ENCODE data around the gene NCKAP5.

NCKAP5 gene

DNA sequence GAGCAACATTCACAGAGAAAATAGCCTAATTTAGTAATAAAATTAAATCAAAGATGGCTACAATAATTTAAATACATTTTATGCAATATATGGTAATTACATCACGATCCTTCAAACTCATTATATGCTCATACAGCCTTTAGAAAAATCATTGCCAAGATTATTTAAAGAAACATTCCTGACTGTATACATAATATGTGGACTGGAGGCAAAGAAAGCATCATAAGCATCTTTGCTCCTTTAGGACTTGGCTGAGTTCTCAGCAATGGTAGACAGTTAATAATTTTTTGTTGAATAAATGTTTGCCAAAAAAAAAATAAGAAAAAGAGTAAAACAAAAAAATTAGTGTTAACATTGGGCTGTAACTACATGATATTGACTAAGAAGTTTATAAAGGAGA, 26.9 kb downstream of the NCKAP5 start:
- TF ChIP-seq LEF1 (IDR thresholded peaks at IDR 0.05; ENCODE audit: borderline replicate concordance) (no peak), FOXA1 (IDR thresholded peaks at IDR 0.05) (no peak), SUZ12 (IDR thresholded peaks at IDR 0.05) (no peak), FOXK2 (IDR thresholded peaks at IDR 0.05) (no peak), HDGF (IDR thresholded peaks at IDR 0.05; ENCODE audit: borderline replicate concordance) (no peak), BHLHE40 (IDR thresholded peaks at IDR 0.05; ENCODE audit: borderline replicate concordance) (no peak), SP1 (IDR thresholded peaks at IDR 0.05) (no peak), PKNOX1 (IDR thresholded peaks at IDR 0.05) (no peak), ZNF384 (IDR thresholded peaks at IDR 0.05) (no peak), FOXM1 (IDR thresholded peaks at IDR 0.05; ENCODE audit: borderline replicate concordance) (no peak), TARDBP (IDR thresholded peaks at IDR 0.05) (no peak)
- no peak for DNase-seq (ENCODE audit: extremely low spot score)
- CTCF ChIA-PET, result no interaction called here
- POLR2A ChIA-PET, result no interaction called here

DNA sequence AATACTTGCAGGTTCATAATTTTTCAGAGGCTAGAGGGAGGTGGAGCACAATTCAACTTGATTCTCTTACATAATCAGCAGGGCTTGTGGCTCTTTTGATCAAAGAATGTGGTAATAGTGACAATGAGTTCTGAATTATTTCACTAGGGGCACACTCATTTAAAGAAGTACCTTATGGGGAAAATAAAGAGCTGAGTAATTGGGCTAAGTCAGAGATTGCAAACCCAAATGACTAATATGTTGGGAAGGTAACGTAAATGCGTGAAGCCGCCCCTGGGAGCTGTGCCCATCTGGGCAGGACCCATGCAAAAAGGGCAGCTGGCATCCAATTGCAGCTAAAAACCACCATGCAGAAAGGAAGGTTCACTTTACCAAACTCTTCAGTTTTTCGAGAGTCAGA, 35.3 kb downstream of the NCKAP5 start:
- no peak for TF ChIP-seq TARDBP (IDR thresholded peaks at IDR 0.05)
- TF ChIP-seq ARNT (IDR thresholded peaks at IDR 0.05), result no peak
- TF ChIP-seq NFRKB (IDR thresholded peaks at IDR 0.05), result no peak
- no peak for TF ChIP-seq CTBP1 (IDR thresholded peaks at IDR 0.05; ENCODE audit: borderline replicate concordance)
- TF ChIP-seq SP1 (IDR thresholded peaks at IDR 0.05), result no peak
- no peak for TF ChIP-seq FOXM1 (IDR thresholded peaks at IDR 0.05; ENCODE audit: borderline replicate concordance)
- TF ChIP-seq ZNF384 (IDR thresholded peaks at IDR 0.05), result no peak
- TF ChIP-seq SUZ12 (IDR thresholded peaks at IDR 0.05), result no peak
- TF ChIP-seq FOXA1 (IDR thresholded peaks at IDR 0.05), result no peak
- no peak for TF ChIP-seq PKNOX1 (IDR thresholded peaks at IDR 0.05)
- no peak for TF ChIP-seq FOXK2 (IDR thresholded peaks at IDR 0.05)
- TF ChIP-seq L3MBTL2 (conservative IDR thresholded peaks at IDR 0.05), result no peak
- TF ChIP-seq ELF4 (IDR thresholded peaks at IDR 0.05), result no peak
- no peak for TF ChIP-seq LEF1 (IDR thresholded peaks at IDR 0.05; ENCODE audit: borderline replicate concordance)
- ChIA-PET POLR2A (no interaction called here), CTCF (no interaction called here)
- no peak for DNase-seq (ENCODE audit: extremely low spot score)

GRCh38 chr2:133531382-133531781, 36.9 kb downstream of the NCKAP5 start:
- TF ChIP-seq NFRKB (IDR thresholded peaks at IDR 0.05), result no peak
- TF ChIP-seq ARNT (IDR thresholded peaks at IDR 0.05), result no peak
- TF ChIP-seq CTBP1 (IDR thresholded peaks at IDR 0.05; ENCODE audit: borderline replicate concordance), result no peak
- TF ChIP-seq LEF1 (IDR thresholded peaks at IDR 0.05; ENCODE audit: borderline replicate concordance), result no peak
- TF ChIP-seq FOXA1 (IDR thresholded peaks at IDR 0.05), result no peak
- TF ChIP-seq ELF4 (IDR thresholded peaks at IDR 0.05), result no peak
- no peak for TF ChIP-seq L3MBTL2 (conservative IDR thresholded peaks at IDR 0.05)
- TF ChIP-seq ZNF384 (IDR thresholded peaks at IDR 0.05), result no peak
- TF ChIP-seq FOXK2 (IDR thresholded peaks at IDR 0.05), result no peak
- TF ChIP-seq PKNOX1 (IDR thresholded peaks at IDR 0.05), result no peak
- no peak for DNase-seq (ENCODE audit: extremely low spot score)
- ChIA-PET CTCF (no interaction called here), POLR2A (no interaction called here)

DNA sequence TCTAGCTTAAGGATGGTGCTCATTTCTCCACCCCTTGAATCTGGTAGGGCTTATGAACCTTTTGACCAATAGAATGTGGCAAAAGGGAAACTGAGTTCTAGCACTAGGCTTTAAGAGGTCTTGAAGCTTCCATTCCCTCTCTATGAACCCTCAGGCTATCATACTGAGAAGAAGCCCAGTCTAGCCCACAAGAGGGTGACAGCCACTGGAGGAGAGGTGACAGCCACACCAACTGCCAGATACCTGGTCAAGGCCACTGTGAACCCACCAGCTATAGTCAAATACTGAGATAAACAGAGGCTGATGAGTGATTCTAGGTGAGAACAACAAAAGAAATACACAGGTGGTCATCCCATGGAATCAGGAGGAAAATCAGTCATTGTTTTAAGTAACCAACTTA, 37.6 kb downstream of the NCKAP5 start:
- ChIA-PET POLR2A (no interaction called here), CTCF (no interaction called here)
- TF ChIP-seq SP1 (IDR thresholded peaks at IDR 0.05) (no peak), NFRKB (IDR thresholded peaks at IDR 0.05) (no peak), ZNF384 (IDR thresholded peaks at IDR 0.05) (no peak), FOXA1 (IDR thresholded peaks at IDR 0.05) (no peak), FOXK2 (IDR thresholded peaks at IDR 0.05) (no peak), LEF1 (IDR thresholded peaks at IDR 0.05; ENCODE audit: borderline replicate concordance) (no peak), CTBP1 (IDR thresholded peaks at IDR 0.05; ENCODE audit: borderline replicate concordance) (no peak), SUZ12 (IDR thresholded peaks at IDR 0.05) (no peak), FOXM1 (IDR thresholded peaks at IDR 0.05; ENCODE audit: borderline replicate concordance) (no peak), PKNOX1 (IDR thresholded peaks at IDR 0.05) (no peak), ELF4 (IDR thresholded peaks at IDR 0.05) (no peak), HDGF (IDR thresholded peaks at IDR 0.05; ENCODE audit: borderline replicate concordance) (no peak), TARDBP (IDR thresholded peaks at IDR 0.05) (no peak), BHLHE40 (IDR thresholded peaks at IDR 0.05; ENCODE audit: borderline replicate concordance) (no peak), ARNT (IDR thresholded peaks at IDR 0.05) (no peak), L3MBTL2 (conservative IDR thresholded peaks at IDR 0.05) (no peak)
- DNase-seq (ENCODE audit: extremely low spot score), result no peak

DNA sequence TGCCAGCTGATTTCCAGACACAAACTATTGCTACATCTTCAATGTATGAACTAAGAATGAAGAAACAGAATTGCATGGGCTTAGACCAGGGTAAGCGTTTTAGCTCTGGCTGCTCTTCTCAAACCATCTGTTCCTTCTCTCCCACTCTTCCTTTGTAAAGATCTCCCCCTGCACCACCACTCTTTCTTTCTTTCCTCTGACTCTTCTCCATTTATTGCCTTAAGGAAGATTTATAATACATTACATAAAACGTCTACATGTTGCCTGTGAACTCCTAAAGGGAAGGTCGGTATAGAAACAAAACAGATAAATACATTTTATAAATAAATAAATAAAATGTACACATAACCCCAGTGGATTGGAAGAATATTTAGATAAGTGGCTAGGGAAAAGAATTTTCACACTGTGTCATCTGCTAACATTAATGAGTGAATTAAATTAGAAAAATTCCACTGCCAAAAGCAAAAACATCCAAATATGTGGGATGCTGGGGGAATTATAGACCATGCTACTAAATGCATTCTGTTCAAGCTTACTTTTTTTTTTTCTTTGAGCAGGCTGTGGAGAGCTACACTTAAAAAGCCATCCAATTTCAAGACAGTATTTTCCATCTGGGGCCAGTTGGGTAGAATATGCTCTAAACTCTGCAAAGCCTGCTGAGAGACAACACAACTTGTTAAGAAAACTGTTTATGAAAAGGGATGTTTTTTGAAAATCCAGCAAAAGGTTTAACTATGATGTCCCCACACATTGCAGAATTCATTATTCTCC, 41.5 kb downstream of the NCKAP5 start:
- CTCF ChIA-PET, result no interaction called here
- POLR2A ChIA-PET, result no interaction called here
- TF ChIP-seq FOXA1 (IDR thresholded peaks at IDR 0.05), result no peak
- TF ChIP-seq PKNOX1 (IDR thresholded peaks at IDR 0.05), result no peak
- DNase-seq (ENCODE audit: extremely low spot score), result no peak

Measured in HEK293T (cell line).